ENCODE measurements around the gene PGGHG. TPM values are rescaled to one million over a fixed set of nuclear protein-coding genes. Genes with fewer than 3 reads are reported as not detected.

The PGGHG gene
- total and polyA plus RNA-seq, 2 of the 13 experiments (the other 11 are each of a cell fraction or from before 2014, with no cell fraction given): 5.9 to 14.8 TPM

DNA sequence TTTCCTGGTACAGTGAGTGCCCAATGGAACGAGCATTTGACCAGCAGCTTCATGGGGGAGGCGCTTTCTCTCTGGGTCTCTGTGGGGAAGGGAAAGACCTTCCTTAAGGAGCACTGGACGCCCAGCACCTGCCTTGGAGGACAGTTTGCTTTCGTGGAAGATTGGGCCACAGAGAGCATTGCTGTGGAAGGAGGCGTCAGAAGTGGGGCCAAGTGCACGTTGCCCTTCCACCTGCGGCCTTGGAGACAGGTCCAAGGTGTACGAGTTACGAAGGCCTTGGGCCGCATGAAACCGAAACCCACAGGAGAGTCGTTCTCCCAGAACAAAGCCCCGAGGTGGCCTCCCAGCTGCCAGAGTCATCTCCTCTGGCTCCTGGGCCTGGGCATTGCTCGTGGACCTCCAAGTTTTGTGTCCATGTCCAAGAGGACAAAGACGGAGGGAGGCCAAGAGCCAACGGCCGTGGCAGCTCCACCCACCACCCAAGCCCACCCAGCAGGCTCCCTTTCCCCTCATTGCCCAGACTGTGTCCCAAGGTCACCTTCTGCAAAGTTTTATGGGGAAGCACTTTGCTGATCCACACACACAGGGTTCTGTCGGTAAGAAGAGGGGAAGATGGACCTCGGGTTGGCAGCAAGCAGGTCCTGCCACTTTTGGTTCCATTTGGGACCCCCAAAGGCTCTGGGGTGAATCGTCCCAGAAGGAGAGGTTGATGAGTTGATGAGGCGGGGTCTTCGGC, 16.6 kb upstream of the PGGHG start:
- Histone ChIP-seq H3K9me3 (ENCODE audit: low read length) (no peaks in the 10 kb centered on the region), H3K36me3 (replicated peaks in 1 of 2; ENCODE audit: control insufficient read depth in 1 of 2, insufficient read depth in 2 of 2, low read length in 2 of 2) (no peaks in the 10 kb centered on the region), H3K4me2 (ENCODE audit: low read depth, low read length) (peak overlapping the region; percentile 41; the same call in 1 of the 2 replicates), H3K79me2 (ENCODE audit: insufficient read depth, low read length) (no peaks in the 10 kb centered on the region), H3K4me1 (ENCODE audit: insufficient read depth, low read length) (peaks cover 45% of the 10 kb centered on the region), H3K27ac (ENCODE audit: extremely low read length, insufficient read depth, low read length) (no peak overlapping the region), H4K20me1 (ENCODE audit: insufficient read depth, low read length) (no peaks in the 10 kb centered on the region), H3K27me3 (ENCODE audit: control insufficient read depth in 1 of 2, insufficient read depth in 2 of 2, low read length in 2 of 2) (peaks cover 0 to 29% of the 10 kb centered on the region in 2 experiments; a peak in 3 of 5 replicates), H3K9ac (ENCODE audit: insufficient read depth, low read depth, low read length) (no peak overlapping the region), H2AFZ (ENCODE audit: low read length) (no peak overlapping the region), H3K4me3 (replicated peaks in 1 of 3; ENCODE audit: insufficient read depth in 1 of 3, low read depth in 2 of 3, low read length in 3 of 3) (no peak overlapping the region)
- intact Hi-C loops (cut with micrococcal nuclease; ENCODE audit: unreplicated experiment): no loop called here
- ChIA-PET POLR2A (no interaction called here), CTCF (ENCODE audit: low intra/inter-chr PET ratio, low total read pairs) (no interaction called here)
- 52% methylated on average over 18 of the region's 22 CpGs for WGBS (ENCODE audit: low lambda C conversion rate)
- no peak for ATAC-seq
- no peak for FAIRE-seq
- no TSS peak for BruUV-seq (replicated peaks)
- in situ Hi-C loops (cut with HindIII; ENCODE audit: extremely low pct_ligation_motif_present, low pct_unique_long_range_greater_than_20kb): no loop called here
- DNase-seq (ENCODE audit: low spot score): no peak
- TF ChIP-seq, protein P1, sequence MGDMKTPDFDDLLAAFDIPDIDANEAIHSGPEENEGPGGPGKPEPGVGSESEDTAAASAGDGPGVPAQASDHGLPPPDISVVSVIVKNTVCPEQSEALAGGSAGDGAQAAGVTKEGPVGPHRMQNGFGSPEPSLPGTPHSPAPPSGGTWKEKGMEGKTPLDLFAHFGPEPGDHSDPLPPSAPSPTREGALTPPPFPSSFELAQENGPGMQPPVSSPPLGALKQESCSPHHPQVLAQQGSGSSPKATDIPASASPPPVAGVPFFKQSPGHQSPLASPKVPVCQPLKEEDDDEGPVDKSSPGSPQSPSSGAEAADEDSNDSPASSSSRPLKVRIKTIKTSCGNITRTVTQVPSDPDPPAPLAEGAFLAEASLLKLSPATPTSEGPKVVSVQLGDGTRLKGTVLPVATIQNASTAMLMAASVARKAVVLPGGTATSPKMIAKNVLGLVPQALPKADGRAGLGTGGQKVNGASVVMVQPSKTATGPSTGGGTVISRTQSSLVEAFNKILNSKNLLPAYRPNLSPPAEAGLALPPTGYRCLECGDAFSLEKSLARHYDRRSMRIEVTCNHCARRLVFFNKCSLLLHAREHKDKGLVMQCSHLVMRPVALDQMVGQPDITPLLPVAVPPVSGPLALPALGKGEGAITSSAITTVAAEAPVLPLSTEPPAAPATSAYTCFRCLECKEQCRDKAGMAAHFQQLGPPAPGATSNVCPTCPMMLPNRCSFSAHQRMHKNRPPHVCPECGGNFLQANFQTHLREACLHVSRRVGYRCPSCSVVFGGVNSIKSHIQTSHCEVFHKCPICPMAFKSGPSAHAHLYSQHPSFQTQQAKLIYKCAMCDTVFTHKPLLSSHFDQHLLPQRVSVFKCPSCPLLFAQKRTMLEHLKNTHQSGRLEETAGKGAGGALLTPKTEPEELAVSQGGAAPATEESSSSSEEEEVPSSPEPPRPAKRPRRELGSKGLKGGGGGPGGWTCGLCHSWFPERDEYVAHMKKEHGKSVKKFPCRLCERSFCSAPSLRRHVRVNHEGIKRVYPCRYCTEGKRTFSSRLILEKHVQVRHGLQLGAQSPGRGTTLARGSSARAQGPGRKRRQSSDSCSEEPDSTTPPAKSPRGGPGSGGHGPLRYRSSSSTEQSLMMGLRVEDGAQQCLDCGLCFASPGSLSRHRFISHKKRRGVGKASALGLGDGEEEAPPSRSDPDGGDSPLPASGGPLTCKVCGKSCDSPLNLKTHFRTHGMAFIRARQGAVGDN (CRISPR knock-in tag; IDR thresholded peaks at IDR 0.05): 0 out of 2 replicates have a peak, but pooled peaks have one; percentile 13
- no peak for TF ChIP-seq CBX1 (IDR thresholded peaks at IDR 0.05; ENCODE audit: low read depth)
- TF ChIP-seq PAWR (CRISPR knock-in tag; IDR thresholded peaks at IDR 0.05; ENCODE audit: borderline replicate concordance): no peak
- TF ChIP-seq IKZF4 (CRISPR knock-in tag; IDR thresholded peaks at IDR 0.05; ENCODE audit: borderline replicate concordance, low read depth, not compliant biosample characterization): no peak
